Effector memory CD4-positive, alpha-beta T cell (primary cell): ENCODE data around the gene UPF2.
"Not testable (repeated sequence)": the region's sequence is repeated elsewhere in the genome, so short reads cannot be mapped to it uniquely, and the experiment has no call there.

ENCODE experiments used
- DNase-seq, 3 donors: peaks; one replicate each; pipeline ENCODE4 v3.0.0-alpha.2; 2020
- H3K27ac ChIP-seq: 2 replicates; pipeline ENCODE4 v1.7.0; 2013; ENCODE audit warnings: mild to moderate bottlenecking, low read length, moderate library complexity; ENCODE audit not compliant: insufficient read depth, poor library complexity, severe bottlenecking
- H3K27me3 ChIP-seq: replicated peaks from 2 replicates; pipeline ENCODE4 v1.7.0; 2013; ENCODE audit warnings: mild to moderate bottlenecking, low read length; ENCODE audit not compliant: insufficient read depth, control insufficient read depth, poor library complexity, severe bottlenecking
- H3K36me3 ChIP-seq: 2 replicates; pipeline ENCODE4 v1.7.0; 2013; ENCODE audit warnings: mild to moderate bottlenecking, low read length, moderate library complexity; ENCODE audit not compliant: control insufficient read depth, insufficient read depth
- H3K4me1 ChIP-seq: 2 replicates; pipeline ENCODE4 v1.7.0; 2013; ENCODE audit warnings: low read length, mild to moderate bottlenecking; ENCODE audit not compliant: control insufficient read depth, insufficient read depth, poor library complexity, severe bottlenecking
- H3K4me3 ChIP-seq: 2 replicates; pipeline ENCODE4 v1.7.0; 2013; ENCODE audit warnings: low read length, low read depth, mild to moderate bottlenecking; ENCODE audit not compliant: insufficient read depth, poor library complexity, severe bottlenecking
- H3K9me3 ChIP-seq: 2 replicates; pipeline ENCODE4 v1.7.0; 2013; ENCODE audit warnings: mild to moderate bottlenecking, low read length, moderate library complexity; ENCODE audit not compliant: control insufficient read depth

Gene UPF2

DNA sequence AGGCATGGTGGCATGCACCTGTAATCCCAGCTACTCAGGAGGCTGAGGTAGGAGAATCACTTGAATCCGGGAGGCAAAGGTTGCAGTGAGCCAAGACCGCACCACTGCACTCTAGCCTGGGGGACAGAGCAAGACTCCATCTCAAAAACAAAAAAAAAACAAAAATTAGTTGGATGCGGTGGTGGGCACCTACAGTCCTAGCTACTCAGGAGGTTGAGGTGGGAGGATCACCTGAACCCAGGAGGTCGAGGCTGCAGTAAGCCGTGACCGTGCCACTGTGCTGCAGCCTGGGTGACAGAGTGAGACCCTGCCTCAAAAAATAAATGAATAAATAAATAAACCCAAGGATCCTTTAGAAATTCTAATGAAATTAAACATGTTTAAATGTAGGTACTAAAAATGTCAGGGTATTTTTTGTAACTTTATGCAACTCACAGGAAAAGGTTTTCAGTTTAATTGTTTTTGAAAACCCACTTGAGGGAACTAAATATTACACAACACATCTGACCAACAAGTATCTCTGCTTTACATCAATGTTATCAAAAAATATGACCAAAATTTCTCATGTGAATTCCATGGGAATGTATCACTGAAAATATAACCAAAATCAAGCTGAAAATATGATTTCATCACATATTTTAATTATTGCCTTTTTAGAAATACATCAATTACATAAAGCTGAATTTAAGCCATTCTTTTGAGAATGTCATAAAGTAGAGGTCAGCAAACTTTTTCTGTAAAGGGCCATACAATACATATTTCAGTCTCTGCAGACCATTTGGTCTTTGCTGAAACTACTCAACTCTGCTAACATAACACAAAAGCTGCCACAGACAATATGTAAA, 23.9 kb downstream of the UPF2 start:
- Histone ChIP-seq H3K27me3 (no peaks in the 10 kb centered on the region), H3K36me3 (peaks cover 9% of the 10 kb centered on the region), H3K9me3 (no peaks in the 10 kb centered on the region), H3K4me1 (peaks cover 4% of the 10 kb centered on the region), H3K4me3 (no peak overlapping the region), H3K27ac (no peak overlapping the region)
- DNase-seq: no peak

DNA sequence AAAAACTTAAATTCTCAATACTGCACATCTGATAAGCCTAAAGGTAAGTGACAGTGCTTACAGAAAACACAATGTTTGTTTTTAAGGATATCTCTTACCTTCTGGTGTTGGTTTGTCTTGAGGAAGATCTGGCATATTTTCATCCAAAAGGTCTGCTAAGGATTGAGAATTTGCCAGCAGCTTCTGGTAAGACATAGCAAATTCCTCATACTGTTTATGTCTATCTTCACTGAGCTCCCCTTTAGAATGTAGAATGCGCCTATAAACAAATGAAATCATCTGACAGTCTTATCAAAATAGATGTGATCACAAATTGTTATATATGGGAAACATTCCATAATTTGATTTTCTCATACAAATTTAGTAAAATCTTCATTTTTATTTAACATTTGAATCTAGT, 28.7 kb downstream of the UPF2 start:
- no peak for DNase-seq
- Histone ChIP-seq H3K4me1 (no peaks in the 10 kb centered on the region), H3K27ac (no peak overlapping the region)

DNA sequence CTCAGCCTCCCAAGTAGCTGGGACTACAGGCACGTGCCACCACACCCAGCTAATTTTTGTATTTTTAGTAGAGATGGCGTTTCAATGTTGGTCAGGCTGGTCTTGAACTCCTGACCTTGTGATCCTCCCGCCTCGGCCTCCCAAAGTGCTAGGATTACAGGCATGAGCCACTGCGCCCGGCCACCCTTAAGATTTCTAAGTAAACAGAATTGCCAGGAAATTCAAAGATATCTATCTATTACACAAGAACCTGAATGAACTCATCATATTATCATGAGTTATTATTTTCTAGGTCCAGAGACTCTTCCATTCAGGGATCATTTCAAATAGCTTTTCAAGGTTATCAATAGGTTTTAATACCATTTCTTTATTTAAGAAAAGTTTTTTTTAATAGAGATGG, 29.2 kb downstream of the UPF2 start:
- not testable (repeated sequence) for H3K4me3 ChIP-seq, DNase-seq, H3K27me3 ChIP-seq

More for the DNA sequence above, 28.7 kb downstream of the UPF2 start:
- H3K36me3 ChIP-seq: peaks cover 27% of the 10 kb centered on the region
- H3K27me3 ChIP-seq: no peaks in the 10 kb centered on the region
- no peak overlapping the region for H3K4me3 ChIP-seq
- no peaks in the 10 kb centered on the region for H3K9me3 ChIP-seq

DNA sequence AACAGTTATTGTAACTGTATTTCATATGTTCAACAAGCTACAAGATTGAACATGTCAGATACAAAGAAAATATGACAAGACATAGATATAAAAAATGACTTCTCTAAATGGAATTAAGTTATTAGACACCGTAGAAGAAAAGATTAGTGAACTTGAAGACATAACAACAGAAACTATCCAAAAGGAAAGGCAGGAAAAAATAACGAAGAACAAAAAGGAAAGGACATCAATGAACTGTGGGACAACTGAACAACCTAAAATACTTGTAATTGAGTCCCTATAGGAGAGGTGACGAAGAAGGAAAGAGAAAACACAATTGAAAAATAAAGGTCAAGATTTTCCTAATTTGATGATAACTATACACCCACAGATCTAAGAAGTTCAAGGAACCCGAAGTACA, 32.3 kb downstream of the UPF2 start:
- DNase-seq: no peak
- H3K27ac ChIP-seq: no peak overlapping the region
- H3K9me3 ChIP-seq: no peaks in the 10 kb centered on the region
- H3K4me1 ChIP-seq: no peaks in the 10 kb centered on the region
- peaks cover 33% of the 10 kb centered on the region for H3K36me3 ChIP-seq
- H3K27me3 ChIP-seq: no peaks in the 10 kb centered on the region
- H3K4me3 ChIP-seq: no peak overlapping the region

More for the DNA sequence above, 29.2 kb downstream of the UPF2 start:
- peaks cover 27% of the 10 kb centered on the region for H3K36me3 ChIP-seq
- H3K4me1 ChIP-seq, H3K27ac ChIP-seq, H3K9me3 ChIP-seq: not testable (repeated sequence)

DNA sequence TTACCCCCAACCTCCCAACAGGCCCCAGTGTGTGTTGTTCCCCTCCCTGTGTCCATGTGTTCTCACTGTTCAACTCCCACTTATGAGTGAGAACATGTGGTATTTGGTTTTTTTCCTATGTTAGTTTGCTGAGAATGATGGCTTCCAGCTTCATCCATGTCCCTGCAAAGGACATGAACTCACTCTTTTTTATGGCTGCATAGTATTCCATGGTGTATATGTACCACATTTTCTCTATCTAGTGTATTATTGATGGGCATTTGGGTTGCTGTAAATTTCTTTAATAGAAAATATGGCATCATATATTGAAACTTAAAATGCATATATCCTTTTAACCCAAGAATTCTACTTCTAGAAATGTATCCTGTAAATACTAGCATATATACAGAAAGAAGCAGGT, 33.8 kb downstream of the UPF2 start:
- not testable (repeated sequence) for H3K4me1 ChIP-seq, H3K4me3 ChIP-seq, H3K27me3 ChIP-seq, DNase-seq, H3K9me3 ChIP-seq, H3K27ac ChIP-seq
- peaks cover 33% of the 10 kb centered on the region for H3K36me3 ChIP-seq

DNA sequence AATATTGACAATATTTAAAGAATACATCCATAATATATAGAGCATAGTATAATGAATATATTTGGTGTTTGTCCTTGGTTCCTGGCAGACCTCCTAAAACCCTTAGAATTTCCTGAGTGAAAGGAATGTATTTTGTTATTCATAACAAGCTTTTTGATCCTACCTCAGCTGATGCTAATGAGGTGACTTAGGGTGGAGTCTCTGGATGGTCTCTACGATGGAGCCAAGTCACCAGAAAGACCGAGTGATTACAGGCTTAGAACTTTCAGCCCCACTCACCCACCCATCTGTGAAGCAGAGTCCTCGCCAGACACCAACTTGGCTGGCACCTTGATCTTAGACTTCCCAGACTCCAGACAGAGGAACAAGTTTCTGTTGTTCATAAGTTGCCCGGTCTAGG, 35.9 kb downstream of the UPF2 start:
- Histone ChIP-seq H3K4me1 (no peaks in the 10 kb centered on the region), H3K9me3 (no peaks in the 10 kb centered on the region), H3K4me3 (no peak overlapping the region), H3K27me3 (no peaks in the 10 kb centered on the region), H3K36me3 (peaks cover 31% of the 10 kb centered on the region), H3K27ac (no peak overlapping the region)
- no peak for DNase-seq

DNA sequence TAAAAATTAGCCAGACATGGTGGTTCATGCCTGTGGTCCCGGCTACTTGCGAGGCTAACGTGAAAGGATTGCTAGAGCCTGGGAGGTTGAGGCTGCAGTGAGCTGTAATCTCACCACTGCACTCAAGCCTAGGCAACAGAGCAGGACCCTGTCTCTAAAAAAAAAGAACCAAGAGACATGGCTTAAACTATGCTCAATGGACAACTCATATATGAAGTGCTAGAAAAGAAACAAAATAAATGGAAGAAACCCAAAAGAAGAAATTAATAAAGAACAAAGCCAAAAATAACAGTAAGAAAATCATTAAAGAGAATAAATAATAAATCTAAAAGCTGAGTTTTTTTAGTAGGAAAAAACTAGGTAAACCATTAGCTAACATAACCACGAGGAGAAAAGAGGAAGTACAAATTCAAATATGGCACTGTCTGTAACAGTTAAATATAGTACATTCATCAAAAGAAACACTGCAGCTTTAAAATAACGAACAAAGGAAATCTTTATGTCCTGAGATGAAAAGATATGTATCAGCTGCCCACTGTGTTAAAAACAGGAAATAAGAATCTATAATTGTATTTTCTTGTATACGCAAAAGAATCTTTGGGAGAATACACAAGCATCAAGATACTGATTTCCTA, 48.7 kb downstream of the UPF2 start:
- no peak for DNase-seq
- Histone ChIP-seq H3K4me3 (no peak overlapping the region), H3K36me3 (peaks cover 16% of the 10 kb centered on the region), H3K9me3 (no peaks in the 10 kb centered on the region), H3K27me3 (no peaks in the 10 kb centered on the region), H3K27ac (no peak overlapping the region), H3K4me1 (peaks cover 5% of the 10 kb centered on the region)

DNA sequence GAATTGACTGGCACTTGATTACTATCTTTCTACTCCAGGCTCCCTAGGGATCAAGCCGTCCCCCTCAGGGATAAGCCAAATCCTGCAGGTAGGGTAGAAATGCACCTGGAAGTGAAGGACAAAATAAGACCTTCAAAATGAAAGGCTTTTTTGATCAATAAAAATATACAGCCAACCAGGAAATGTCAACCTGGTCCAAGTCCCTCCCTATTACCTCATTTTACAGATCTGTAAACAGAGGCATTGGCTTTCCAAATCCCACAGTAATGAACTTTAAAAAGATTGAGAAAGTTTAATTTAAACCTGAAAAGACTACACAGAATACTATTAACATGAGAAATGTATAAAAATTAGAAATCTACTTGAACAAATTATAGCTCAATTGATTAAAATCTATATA, 53.7 kb downstream of the UPF2 start:
- Histone ChIP-seq H3K36me3 (peaks cover 10% of the 10 kb centered on the region), H3K4me3 (no peak overlapping the region), H3K27me3 (no peaks in the 10 kb centered on the region), H3K27ac (no peak overlapping the region), H3K9me3 (no peaks in the 10 kb centered on the region), H3K4me1 (peaks cover 5% of the 10 kb centered on the region)
- DNase-seq: no peak

DNA sequence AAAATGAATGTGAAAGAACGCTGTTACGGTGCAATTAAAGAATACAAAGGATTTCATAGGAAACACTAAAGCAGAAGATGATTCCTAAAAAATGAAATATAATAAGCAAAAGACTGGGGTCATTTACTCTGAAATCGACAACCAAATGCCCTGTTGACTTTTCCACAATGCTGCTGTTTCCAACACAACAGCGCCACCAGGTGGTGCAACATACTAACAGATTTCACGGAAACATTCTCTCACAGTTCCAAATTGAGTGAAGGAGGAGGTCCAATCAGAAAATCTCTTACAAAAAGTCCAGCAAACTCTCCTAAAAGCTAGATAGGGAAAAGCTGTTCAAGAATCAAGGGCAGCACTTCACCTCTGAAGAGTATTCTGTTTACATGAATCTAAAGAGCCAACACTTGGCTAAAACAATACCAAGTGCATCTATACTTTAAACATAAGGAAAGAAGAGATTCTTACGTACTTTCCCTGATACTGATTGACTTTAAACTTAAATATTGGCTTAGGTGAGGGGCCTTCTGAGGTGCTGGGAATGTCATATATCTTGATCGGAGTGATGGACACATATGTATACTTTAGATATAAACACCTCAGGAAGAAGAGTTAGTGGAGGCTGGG, 55.9 kb downstream of the UPF2 start:
- Histone ChIP-seq H3K4me1 (no peaks in the 10 kb centered on the region), H3K9me3 (no peaks in the 10 kb centered on the region), H3K27ac (no peak overlapping the region), H3K36me3 (peaks cover 12% of the 10 kb centered on the region), H3K4me3 (no peak overlapping the region), H3K27me3 (no peaks in the 10 kb centered on the region)
- peak; percentile 28 to 56 (median 37) for DNase-seq

DNA sequence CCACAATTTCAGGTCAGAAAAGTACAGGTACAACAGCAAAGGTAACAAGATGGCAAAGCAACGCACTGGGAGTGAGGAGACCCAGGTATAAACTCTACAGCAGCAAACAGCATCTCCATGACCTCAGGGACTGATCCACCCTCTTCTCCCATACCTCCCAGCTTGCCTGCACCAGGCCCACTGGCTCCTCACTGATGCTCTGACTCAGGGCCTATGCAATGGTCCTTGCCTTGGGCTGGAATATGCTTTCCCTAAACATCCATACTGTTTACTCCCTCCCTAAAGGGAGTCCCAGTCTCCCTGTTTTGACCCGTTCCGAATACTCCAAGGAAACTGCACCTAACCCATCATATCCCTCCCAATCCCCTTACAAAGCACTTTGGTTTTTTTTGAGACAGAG, 60.4 kb downstream of the UPF2 start:
- Histone ChIP-seq H3K4me1 (no peaks in the 10 kb centered on the region), H3K36me3 (peaks cover 19% of the 10 kb centered on the region), H3K4me3 (no peak overlapping the region), H3K27me3 (no peaks in the 10 kb centered on the region), H3K27ac (no peak overlapping the region), H3K9me3 (no peaks in the 10 kb centered on the region)
- DNase-seq: no peak
